Retinal pigment epithelial cell (primary cell): Measurements from ENCODE around the gene DNAJC11.
A peak's percentile ranks its signal among the peaks of the same experiment; 100 is the strongest.
"Not testable (repeated sequence)": the region's sequence is repeated elsewhere in the genome, so short reads cannot be mapped to it uniquely, and the experiment has no call there.

Experiments used
- DNase-seq: peaks from one replicate; pipeline ENCODE4 v3.0.0-alpha.2; 2010; ENCODE audit warnings: low read depth
- H3K4me3 ChIP-seq: 2 replicates; pipeline ENCODE4 v1.5.1; 2011; ENCODE audit warnings: mild to moderate bottlenecking, low read length, control low read depth, moderate library complexity
- TF ChIP-seq, protein P1 (sequence below): conservative IDR thresholded peaks from 2 replicates; pipeline ENCODE4 v1.5.1; 2011; ENCODE audit warnings: low read depth, low read length, control low read depth, inconsistent platforms

Gene DNAJC11

DNA sequence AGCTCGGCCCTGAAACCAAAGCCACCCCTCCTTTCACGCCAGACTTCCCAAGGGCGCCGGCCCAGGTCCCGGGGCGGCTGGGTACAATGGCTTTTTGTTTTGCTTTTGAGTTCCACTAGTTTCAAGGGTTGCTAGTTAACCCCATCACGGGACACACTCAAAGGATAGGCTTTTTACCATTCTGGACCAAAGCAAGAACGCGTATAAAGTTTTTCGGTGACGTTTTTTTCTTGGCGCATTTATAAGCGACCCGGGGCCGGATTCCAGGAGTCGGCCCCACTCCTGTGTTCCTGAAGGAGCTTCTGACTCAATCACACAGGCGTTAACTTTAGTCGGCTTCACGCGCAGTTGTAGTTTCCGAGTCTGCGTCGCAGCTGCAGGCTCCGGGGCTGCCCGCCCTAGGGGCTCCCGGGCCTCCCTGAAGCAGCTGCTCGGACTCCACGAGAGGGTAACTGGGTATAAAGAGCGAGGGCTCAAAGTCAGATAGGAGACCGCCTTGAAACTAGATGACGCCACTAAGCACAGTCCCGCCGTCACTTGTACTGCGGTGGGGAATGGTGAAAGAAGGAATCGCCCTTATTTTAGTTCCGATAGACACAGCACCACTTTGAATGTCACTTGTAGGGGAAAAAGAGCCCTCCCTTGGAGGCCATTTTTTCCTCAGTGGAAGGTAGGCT lies 98.2 kb downstream of the DNAJC11 start:
- peak overlapping the region; percentile 46 for H3K4me3 ChIP-seq
- peak; percentile 73 for DNase-seq
- TF ChIP-seq, protein P1, sequence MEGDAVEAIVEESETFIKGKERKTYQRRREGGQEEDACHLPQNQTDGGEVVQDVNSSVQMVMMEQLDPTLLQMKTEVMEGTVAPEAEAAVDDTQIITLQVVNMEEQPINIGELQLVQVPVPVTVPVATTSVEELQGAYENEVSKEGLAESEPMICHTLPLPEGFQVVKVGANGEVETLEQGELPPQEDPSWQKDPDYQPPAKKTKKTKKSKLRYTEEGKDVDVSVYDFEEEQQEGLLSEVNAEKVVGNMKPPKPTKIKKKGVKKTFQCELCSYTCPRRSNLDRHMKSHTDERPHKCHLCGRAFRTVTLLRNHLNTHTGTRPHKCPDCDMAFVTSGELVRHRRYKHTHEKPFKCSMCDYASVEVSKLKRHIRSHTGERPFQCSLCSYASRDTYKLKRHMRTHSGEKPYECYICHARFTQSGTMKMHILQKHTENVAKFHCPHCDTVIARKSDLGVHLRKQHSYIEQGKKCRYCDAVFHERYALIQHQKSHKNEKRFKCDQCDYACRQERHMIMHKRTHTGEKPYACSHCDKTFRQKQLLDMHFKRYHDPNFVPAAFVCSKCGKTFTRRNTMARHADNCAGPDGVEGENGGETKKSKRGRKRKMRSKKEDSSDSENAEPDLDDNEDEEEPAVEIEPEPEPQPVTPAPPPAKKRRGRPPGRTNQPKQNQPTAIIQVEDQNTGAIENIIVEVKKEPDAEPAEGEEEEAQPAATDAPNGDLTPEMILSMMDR = no peak

DNA sequence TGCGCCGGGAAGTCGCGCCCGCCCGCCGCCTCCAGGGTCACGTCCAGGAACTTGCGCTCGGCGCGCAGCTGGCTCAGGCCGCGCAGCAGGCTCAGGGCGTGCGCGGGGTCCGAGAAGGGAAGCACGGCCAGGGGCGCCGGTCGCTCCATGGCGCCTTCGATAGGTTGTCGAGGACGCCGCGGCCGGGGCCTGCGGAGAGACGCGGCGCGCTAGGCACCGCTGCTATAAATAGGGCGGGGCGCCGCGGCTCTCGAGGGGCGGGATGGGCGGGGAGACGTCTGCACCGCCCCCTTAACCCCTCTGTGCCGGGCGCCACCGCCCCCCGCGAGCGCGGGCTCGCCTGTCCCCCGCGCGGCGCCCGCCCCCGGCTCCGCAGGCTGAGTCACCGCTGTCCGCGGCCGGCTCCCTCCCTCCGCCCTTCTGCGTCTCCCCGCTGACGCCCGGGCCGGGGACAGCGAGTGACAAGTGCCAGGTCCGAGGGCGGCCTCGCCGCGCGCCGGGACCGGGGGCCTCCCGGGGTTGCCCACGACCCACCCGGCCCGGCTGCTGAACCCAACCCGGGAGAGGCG lies 98.9 kb downstream of the DNAJC11 start, which contains the start of gene KLHL21:
Gene KLHL21, minus strand, starts transcription at position 201 of the 569 bp plus-strand sequence. Its CDS starts 52 bp downstream, at position 149.
- DNase-seq = peak; percentile 54
- TF ChIP-seq, protein P1 = no peak
- peak within 1 kb of the TSS; percentile 94 for H3K4me3 ChIP-seq

DNA sequence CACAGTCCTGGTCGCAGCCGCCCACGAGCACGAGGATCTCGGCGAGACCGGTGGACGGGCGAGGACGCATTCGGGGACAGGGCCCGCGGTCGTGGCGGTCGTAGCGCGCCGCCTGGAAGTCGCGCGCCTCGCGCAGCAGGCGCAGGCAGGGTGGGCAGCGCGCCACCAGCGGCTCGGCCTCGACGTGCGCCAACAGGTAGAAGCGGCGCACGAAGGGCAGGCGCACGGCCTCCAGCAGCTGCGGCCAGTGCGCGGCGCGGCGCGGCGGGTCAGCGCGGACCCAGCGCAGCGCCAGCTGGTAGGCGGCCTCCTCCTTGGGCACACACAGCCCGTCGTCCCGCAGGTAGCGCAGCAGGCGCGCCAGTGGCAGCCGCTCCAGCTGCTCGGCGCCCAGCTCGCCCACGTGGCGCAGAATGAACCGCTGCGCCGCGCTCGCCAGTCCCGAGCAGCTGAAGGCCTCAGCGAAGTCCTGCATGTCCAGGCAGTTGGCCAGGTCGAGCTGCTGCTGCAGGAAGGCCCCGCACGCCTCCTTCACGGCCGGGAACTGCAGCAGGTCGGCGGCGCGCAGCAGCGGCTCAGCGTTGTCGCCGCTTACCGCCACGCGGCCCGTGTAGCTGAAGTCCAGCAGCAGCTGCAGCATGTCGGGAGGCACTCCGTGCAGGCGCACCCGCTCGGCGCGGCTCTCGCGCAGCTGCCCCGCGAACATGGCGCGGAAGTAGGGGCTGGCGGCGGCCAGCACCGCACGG lies 99.5 kb downstream of the DNAJC11 start:
- peak overlapping the region; percentile 94 for H3K4me3 ChIP-seq
- TF ChIP-seq, protein P1 = no peak
- no peak for DNase-seq

DNA sequence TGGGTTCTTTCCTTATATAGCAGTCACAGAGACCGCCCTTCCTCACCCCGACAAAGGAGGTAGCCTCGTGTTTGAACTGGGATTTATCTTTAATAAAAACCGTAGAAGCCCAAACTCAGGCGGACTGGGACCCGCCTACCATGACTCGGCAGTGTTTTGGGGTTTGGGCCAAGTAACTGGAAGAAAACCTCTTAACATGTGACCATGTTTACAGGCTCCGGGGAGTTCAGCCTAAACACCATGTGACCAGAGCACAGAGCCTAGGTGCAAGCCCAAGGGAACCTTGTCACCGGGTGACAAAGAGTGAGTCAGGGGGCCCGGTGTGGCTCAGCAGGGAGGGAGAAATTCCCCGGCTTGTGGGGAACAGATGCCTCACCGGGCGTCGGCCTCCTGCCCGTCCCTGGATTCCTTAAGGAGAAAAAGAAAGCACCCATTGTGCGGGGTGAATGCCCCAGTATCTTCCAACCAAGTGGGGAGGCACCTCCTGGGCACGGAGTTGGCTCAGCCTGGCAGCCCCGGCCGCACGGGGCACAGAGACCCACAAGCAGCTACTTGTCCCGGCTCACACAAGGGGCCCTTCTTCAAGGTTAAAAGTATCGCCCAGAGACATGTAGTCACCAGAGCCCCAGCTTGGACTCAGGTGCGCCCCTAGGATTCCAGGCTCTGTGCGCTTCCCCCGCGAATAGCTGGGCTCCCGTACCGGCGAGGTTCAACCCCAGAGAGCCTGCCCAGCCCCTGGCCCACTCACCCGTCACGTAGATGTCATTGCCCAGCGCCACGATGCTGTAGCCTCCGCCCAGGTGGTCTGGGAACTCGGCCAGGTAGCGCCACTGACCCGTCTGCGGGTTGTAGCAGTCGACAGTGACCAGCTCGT lies 100.3 kb downstream of the DNAJC11 start:
- peak; percentile 93 for DNase-seq
- peak overlapping the region; percentile 94 for H3K4me3 ChIP-seq
- TF ChIP-seq, protein P1 = peak; percentile 21

DNA sequence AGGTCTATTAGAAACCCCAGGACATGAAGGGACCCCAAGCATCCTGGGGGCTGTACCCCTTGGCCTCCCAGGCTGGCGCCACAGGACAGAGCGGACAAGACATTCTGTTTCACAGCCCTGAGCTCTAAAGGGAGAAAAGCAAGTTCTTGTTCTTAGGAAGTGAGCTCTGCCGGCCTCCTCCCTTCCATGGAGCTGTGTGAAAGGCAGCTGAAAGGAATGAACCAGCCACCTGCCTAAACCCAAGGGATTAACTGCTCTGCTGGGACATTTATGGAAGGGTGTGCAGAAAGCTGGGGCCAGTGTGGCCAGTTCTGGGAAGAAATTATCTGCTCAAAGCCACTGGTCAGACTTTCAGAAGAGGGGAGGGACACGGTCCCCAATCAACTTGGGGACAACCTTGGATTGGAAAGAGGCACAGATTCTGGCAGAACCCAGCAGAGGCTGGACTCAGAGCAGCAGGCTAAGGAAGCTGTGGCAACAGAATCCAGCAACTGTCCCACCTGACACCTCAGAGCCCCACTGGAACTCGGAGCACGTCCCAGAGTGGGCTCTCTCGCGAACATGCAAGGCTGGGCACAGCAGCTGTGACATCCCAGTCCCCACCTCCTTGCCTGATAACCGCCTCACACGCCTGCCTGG lies 101.1 kb downstream of the DNAJC11 start:
- DNase-seq = no peak
- TF ChIP-seq, protein P1 = no peak

DNA sequence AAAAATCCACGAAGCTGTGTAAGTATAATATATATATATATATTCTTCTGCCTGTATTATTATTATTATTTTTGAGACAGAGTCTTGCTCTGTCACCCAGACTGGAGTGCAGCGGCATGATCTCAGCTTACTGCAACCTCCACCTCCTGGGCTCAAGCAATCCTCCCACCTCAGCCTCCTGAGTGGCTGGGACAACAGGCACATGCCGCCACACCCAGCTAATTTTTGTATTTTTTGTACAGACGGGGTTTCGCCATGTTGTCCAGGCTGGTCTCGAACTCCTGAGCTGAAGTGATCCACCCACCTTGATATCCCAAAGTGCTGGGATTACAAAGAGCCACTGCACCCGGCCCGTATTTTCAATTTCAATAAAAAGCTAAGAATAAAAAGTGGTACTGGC lies 101.6 kb downstream of the DNAJC11 start:
- H3K4me3 ChIP-seq = peak overlapping the region; percentile 94
- not testable (repeated sequence) for DNase-seq

More for the DNA sequence above, 101.1 kb downstream of the DNAJC11 start:
- H3K4me3 ChIP-seq = peak overlapping the region; percentile 94
